NOMO-1 (cell line): ENCODE measurements around the gene GREB1.

Source experiments
- DNase-seq, 2 experiments: peaks; one replicate each; lab custom pipeline; 2025; ENCODE audit not compliant: unreplicated experiment in 2 of 2; lab: John Stamatoyannopoulos, UW

Gene GREB1

GRCh38 chr2:11507517-11507916, 26.3 kb upstream of the GREB1 start:
- DNase-seq: no peak

- DNase-seq: no peak
These were observed 25.6 kb upstream of the GREB1 start for GRCh38 chr2:11508279-11508678.

GRCh38 chr2:11509657-11510360, 24.0 kb upstream of the GREB1 start:
- no peak for DNase-seq

GRCh38 chr2:11512431-11512830, 21.4 kb upstream of the GREB1 start:
- DNase-seq: no peak

GRCh38 chr2:11513319-11513718, 20.5 kb upstream of the GREB1 start:
- no peak for DNase-seq

- DNase-seq: no peak
These were observed 19.6 kb upstream of the GREB1 start for GRCh38 chr2:11514081-11514730.

- DNase-seq: no peak
These were observed 18.9 kb upstream of the GREB1 start for GRCh38 chr2:11514904-11515303.

GRCh38 chr2:11515490-11515981, 18.3 kb upstream of the GREB1 start:
- DNase-seq: no peak

GRCh38 chr2:11516984-11517648, 16.7 kb upstream of the GREB1 start:
- DNase-seq: no peak

- DNase-seq: no peak
These were observed 15.9 kb upstream of the GREB1 start for GRCh38 chr2:11517906-11518305.

GRCh38 chr2:11520092-11520693, 13.7 kb upstream of the GREB1 start:
- DNase-seq: no peak

- DNase-seq: no peak
These were observed 12.1 kb upstream of the GREB1 start for GRCh38 chr2:11521775-11522174.

- DNase-seq: no peak
These were observed 9.4 kb upstream of the GREB1 start for GRCh38 chr2:11524470-11524869.

- no peak for DNase-seq
These were observed 8.1 kb upstream of the GREB1 start for GRCh38 chr2:11525762-11526161.

- DNase-seq: peak in 1 of 2 experiments; percentile 46
These were observed 6.8 kb upstream of the GREB1 start for GRCh38 chr2:11527001-11527400.

- no peak for DNase-seq
These were observed 5.6 kb upstream of the GREB1 start for GRCh38 chr2:11528228-11528627.

GRCh38 chr2:11530864-11531465, 2.9 kb upstream of the GREB1 start:
- no peak for DNase-seq

GRCh38 chr2:11532416-11533055, 1.3 kb upstream of the GREB1 start:
- peak in 1 of 2 experiments; percentile 33 for DNase-seq

- DNase-seq: peak; percentile 8 to 49
These were observed 363 bp downstream of the GREB1 start for GRCh38 chr2:11534071-11534745.
